ENCODE results near the gene NGEF. TPM values are rescaled to one million over a fixed set of nuclear protein-coding genes. Genes with fewer than 3 reads are reported as not detected.

NGEF gene
- total and polyA plus RNA-seq, 2 donors from 2014 or later = 4.8 to 5.3 TPM

DNA sequence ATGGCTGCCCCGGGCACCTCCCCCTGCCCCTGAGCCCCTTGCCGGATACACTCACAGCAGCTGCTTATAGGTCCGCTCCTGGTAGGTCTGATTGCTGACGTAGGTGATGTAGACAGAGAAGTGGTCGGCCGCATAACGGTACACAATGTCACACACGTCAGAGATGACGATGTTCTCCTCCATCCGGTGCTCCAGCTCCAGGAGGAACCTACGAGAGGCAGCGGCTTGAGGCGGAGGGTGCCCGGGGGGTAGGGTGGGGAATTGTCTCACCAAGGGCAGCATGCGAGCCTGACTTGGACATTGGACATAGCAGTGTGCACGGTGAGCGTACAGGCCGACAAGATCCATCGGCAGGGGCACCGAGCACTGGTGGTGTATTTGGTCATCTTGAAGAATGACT lies 120.2 kb downstream of the NGEF start:
- no peak overlapping the region for H3K9ac ChIP-seq (ENCODE audit: low read length in 3 of 3)
- TF ChIP-seq, protein P1, sequence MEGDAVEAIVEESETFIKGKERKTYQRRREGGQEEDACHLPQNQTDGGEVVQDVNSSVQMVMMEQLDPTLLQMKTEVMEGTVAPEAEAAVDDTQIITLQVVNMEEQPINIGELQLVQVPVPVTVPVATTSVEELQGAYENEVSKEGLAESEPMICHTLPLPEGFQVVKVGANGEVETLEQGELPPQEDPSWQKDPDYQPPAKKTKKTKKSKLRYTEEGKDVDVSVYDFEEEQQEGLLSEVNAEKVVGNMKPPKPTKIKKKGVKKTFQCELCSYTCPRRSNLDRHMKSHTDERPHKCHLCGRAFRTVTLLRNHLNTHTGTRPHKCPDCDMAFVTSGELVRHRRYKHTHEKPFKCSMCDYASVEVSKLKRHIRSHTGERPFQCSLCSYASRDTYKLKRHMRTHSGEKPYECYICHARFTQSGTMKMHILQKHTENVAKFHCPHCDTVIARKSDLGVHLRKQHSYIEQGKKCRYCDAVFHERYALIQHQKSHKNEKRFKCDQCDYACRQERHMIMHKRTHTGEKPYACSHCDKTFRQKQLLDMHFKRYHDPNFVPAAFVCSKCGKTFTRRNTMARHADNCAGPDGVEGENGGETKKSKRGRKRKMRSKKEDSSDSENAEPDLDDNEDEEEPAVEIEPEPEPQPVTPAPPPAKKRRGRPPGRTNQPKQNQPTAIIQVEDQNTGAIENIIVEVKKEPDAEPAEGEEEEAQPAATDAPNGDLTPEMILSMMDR (IDR thresholded peaks at IDR 0.05; ENCODE audit: borderline replicate concordance, extremely low read depth, insufficient read depth) = no peak
- no peaks in the 10 kb centered on the region for H3K27me3 ChIP-seq (ENCODE audit: control insufficient read depth, insufficient read depth, low read length)
- intact Hi-C loops (cut with DNase I) = no loop called here
- H3K4me1 ChIP-seq (ENCODE audit: control insufficient read depth in 2 of 3, insufficient read depth in 2 of 3, low read depth in 1 of 3, low read length in 3 of 3) = no peaks in the 10 kb centered on the region
- no peak overlapping the region for H3K27ac ChIP-seq (ENCODE audit: low read depth in 2 of 2, low read length in 2 of 2)
- DNase-seq (no peak), FAIRE-seq (no peak)
- H3K4me3 ChIP-seq (ENCODE audit: low read length in 3 of 3) = no peak overlapping the region
- peaks cover 0 to 3% (median 0%) of the 10 kb centered on the region in 3 donors for H3K36me3 ChIP-seq (ENCODE audit: control insufficient read depth in 2 of 3, insufficient read depth in 3 of 3, low read length in 3 of 3)
- H3K9me3 ChIP-seq (ENCODE audit: control insufficient read depth in 2 of 3, insufficient read depth in 1 of 3, low read length in 3 of 3) = no peaks in the 10 kb centered on the region

DNA sequence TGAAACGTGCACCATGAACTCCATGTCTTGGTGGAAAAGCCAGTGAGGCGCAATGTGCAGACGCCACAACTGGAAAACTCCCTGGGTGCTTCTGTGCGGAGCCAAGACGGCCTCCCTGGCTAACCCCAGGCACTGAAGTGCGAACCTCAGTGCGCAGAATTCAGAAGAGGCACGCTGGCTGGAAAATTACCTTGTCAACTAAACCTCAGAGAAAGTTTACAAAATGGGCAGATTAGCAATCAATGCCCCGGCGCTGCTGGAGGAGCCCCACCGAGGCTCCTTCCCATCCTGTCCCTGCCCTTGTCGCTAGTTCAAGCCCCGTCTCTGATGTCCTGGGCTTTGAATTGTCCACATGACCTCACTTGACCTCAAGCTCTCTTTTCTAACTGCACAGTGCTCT lies 120.8 kb downstream of the NGEF start:
- FAIRE-seq (no peak), DNase-seq (no peak)
- no peaks in the 10 kb centered on the region for H3K4me1 ChIP-seq (ENCODE audit: control insufficient read depth in 2 of 3, insufficient read depth in 2 of 3, low read depth in 1 of 3, low read length in 3 of 3)
- no peak overlapping the region for H3K4me3 ChIP-seq (ENCODE audit: low read length in 3 of 3)
- TF ChIP-seq, protein P1 (IDR thresholded peaks at IDR 0.05; ENCODE audit: borderline replicate concordance, extremely low read depth, insufficient read depth) = no peak
- no peaks in the 10 kb centered on the region for H3K9me3 ChIP-seq (ENCODE audit: control insufficient read depth in 2 of 3, insufficient read depth in 1 of 3, low read length in 3 of 3)
- H3K27ac ChIP-seq (ENCODE audit: low read depth in 2 of 2, low read length in 2 of 2) = no peak overlapping the region
- intact Hi-C loops (cut with DNase I) = no loop called here
- H3K9ac ChIP-seq (ENCODE audit: low read length in 3 of 3) = no peak overlapping the region
- H3K36me3 ChIP-seq (ENCODE audit: control insufficient read depth in 2 of 3, insufficient read depth in 3 of 3, low read length in 3 of 3) = peaks cover 0 to 3% (median 0%) of the 10 kb centered on the region in 3 donors
- H3K27me3 ChIP-seq (ENCODE audit: control insufficient read depth, insufficient read depth, low read length) = no peaks in the 10 kb centered on the region

DNA sequence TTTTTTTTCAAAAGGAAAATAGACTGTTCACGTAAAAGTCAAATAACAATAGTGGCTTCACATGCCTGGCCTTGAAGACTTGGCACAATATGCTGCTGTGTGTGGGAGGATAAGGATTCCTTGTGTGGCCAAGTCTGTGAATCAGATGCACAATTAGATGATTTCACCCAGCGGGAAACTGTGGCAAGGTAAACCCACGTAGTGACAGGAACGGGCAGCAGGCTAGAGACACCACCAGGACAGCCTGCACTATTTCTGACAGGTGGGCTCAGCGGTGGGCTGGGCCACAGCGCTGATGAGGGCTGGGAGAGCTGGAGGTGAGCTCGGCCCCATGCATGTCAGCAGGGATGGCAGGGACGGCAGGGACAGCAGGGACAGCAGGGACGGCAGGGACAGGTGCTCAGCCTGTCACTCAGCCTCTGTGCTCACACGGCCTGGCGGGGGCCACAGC lies 121.4 kb downstream of the NGEF start:
- H3K4me3 ChIP-seq (ENCODE audit: low read length in 3 of 3) = no peak overlapping the region
- H3K27me3 ChIP-seq (ENCODE audit: control insufficient read depth, insufficient read depth, low read length) = no peaks in the 10 kb centered on the region
- no peak overlapping the region for H3K27ac ChIP-seq (ENCODE audit: low read depth in 2 of 2, low read length in 2 of 2)

More for the DNA sequence above, 121.4 kb downstream of the NGEF start:
- FAIRE-seq (no peak), DNase-seq (peak in 1 of 5 donors; percentile 55)
- Histone ChIP-seq H3K36me3 (ENCODE audit: control insufficient read depth in 2 of 3, insufficient read depth in 3 of 3, low read length in 3 of 3) (peaks cover 0 to 3% (median 0%) of the 10 kb centered on the region in 3 donors), H3K9ac (ENCODE audit: low read length in 3 of 3) (no peak overlapping the region), H3K9me3 (ENCODE audit: control insufficient read depth in 2 of 3, insufficient read depth in 1 of 3, low read length in 3 of 3) (no peaks in the 10 kb centered on the region), H3K4me1 (ENCODE audit: control insufficient read depth in 2 of 3, insufficient read depth in 2 of 3, low read depth in 1 of 3, low read length in 3 of 3) (no peaks in the 10 kb centered on the region)
- TF ChIP-seq, protein P1 (IDR thresholded peaks at IDR 0.05; ENCODE audit: borderline replicate concordance, extremely low read depth, insufficient read depth) = no peak
- intact Hi-C loops (cut with DNase I) = no loop called here
